ENCODE results near the gene CTSE.

The CTSE gene

GRCh38 chr1:205983925-205984725, 39.6 kb downstream of the CTSE start:
- no peak overlapping the region for H3K9ac ChIP-seq (ENCODE audit: low read depth, low read length)
- peaks cover 4% of the 10 kb centered on the region; the same call in 1 of the 2 replicates for H3K9me3 ChIP-seq (ENCODE audit: insufficient read depth, low read depth, low read length)
- no peak overlapping the region for H3K4me3 ChIP-seq (ENCODE audit: low read length)
- no peak overlapping the region for H3K27ac ChIP-seq (ENCODE audit: low read length)
- no peaks in the 10 kb centered on the region for H3K4me1 ChIP-seq (ENCODE audit: insufficient read depth, low read length)
- H3K27me3 ChIP-seq (ENCODE audit: insufficient read depth, low read length): no peaks in the 10 kb centered on the region
- no peaks in the 10 kb centered on the region for H3K36me3 ChIP-seq (ENCODE audit: insufficient read depth, low read depth, low read length)

GRCh38 chr1:205981257-205981656, 42.4 kb downstream of the CTSE start:
- H3K27ac ChIP-seq (ENCODE audit: low read length): no peak overlapping the region
- H3K9me3 ChIP-seq (ENCODE audit: insufficient read depth, low read depth, low read length): peaks cover 4% of the 10 kb centered on the region; the same call in 1 of the 2 replicates
- H3K9ac ChIP-seq (ENCODE audit: low read depth, low read length): no peak overlapping the region
- no peaks in the 10 kb centered on the region for H3K27me3 ChIP-seq (ENCODE audit: insufficient read depth, low read length)
- no peak overlapping the region for H3K4me3 ChIP-seq (ENCODE audit: low read length)
- no peaks in the 10 kb centered on the region for H3K36me3 ChIP-seq (ENCODE audit: insufficient read depth, low read depth, low read length)
- 0 out of 2 replicates have a peak, but pooled peaks cover 4% of the 10 kb centered on the region for H3K4me1 ChIP-seq (ENCODE audit: insufficient read depth, low read length)

- Histone ChIP-seq H3K4me1 (ENCODE audit: insufficient read depth, low read length) (0 out of 2 replicates have a peak, but pooled peaks cover 4% of the 10 kb centered on the region), H3K27ac (ENCODE audit: low read length) (no peak overlapping the region), H3K9ac (ENCODE audit: low read depth, low read length) (no peak overlapping the region), H3K4me3 (ENCODE audit: low read length) (no peak overlapping the region), H3K27me3 (ENCODE audit: insufficient read depth, low read length) (no peaks in the 10 kb centered on the region), H3K36me3 (ENCODE audit: insufficient read depth, low read depth, low read length) (no peaks in the 10 kb centered on the region), H3K9me3 (ENCODE audit: insufficient read depth, low read depth, low read length) (peaks cover 4% of the 10 kb centered on the region; the same call in 1 of the 2 replicates)
Observed at GRCh38 chr1:205980237-205980870, 43.3 kb downstream of the CTSE start.

- Histone ChIP-seq H3K9ac (ENCODE audit: low read depth, low read length) (no peak overlapping the region), H3K27ac (ENCODE audit: low read length) (no peak overlapping the region)
Observed at GRCh38 chr1:205979301-205979700, 44.4 kb downstream of the CTSE start.

GRCh38 chr1:205978676-205979075, 45.0 kb downstream of the CTSE start:
- no peak overlapping the region for H3K9ac ChIP-seq (ENCODE audit: low read depth, low read length)
- H3K36me3 ChIP-seq (ENCODE audit: insufficient read depth, low read depth, low read length): no peaks in the 10 kb centered on the region
- H3K27ac ChIP-seq (ENCODE audit: low read length): no peak overlapping the region
- 0 out of 2 replicates have a peak, but pooled peaks cover 4% of the 10 kb centered on the region for H3K4me1 ChIP-seq (ENCODE audit: insufficient read depth, low read length)
- no peak overlapping the region for H3K4me3 ChIP-seq (ENCODE audit: low read length)
- peaks cover 4% of the 10 kb centered on the region; the same call in 1 of the 2 replicates for H3K9me3 ChIP-seq (ENCODE audit: insufficient read depth, low read depth, low read length)
- H3K27me3 ChIP-seq (ENCODE audit: insufficient read depth, low read length): no peaks in the 10 kb centered on the region

More at GRCh38 chr1:205979301-205979700, 44.4 kb downstream of the CTSE start:
- no peaks in the 10 kb centered on the region for H3K36me3 ChIP-seq (ENCODE audit: insufficient read depth, low read depth, low read length)
- H3K27me3 ChIP-seq (ENCODE audit: insufficient read depth, low read length): no peaks in the 10 kb centered on the region
- H3K9me3 ChIP-seq (ENCODE audit: insufficient read depth, low read depth, low read length): peaks cover 4% of the 10 kb centered on the region; the same call in 1 of the 2 replicates
- H3K4me3 ChIP-seq (ENCODE audit: low read length): no peak overlapping the region
- H3K4me1 ChIP-seq (ENCODE audit: insufficient read depth, low read length): 0 out of 2 replicates have a peak, but pooled peaks cover 4% of the 10 kb centered on the region

GRCh38 chr1:205977402-205978014, 46.2 kb downstream of the CTSE start:
- no peak overlapping the region for H3K9ac ChIP-seq (ENCODE audit: low read depth, low read length)
- no peaks in the 10 kb centered on the region for H3K27me3 ChIP-seq (ENCODE audit: insufficient read depth, low read length)
- H3K4me3 ChIP-seq (ENCODE audit: low read length): no peak overlapping the region
- H3K27ac ChIP-seq (ENCODE audit: low read length): no peak overlapping the region
- no peaks in the 10 kb centered on the region for H3K36me3 ChIP-seq (ENCODE audit: insufficient read depth, low read depth, low read length)
- peaks cover 4% of the 10 kb centered on the region; the same call in 1 of the 2 replicates for H3K9me3 ChIP-seq (ENCODE audit: insufficient read depth, low read depth, low read length)
- 0 out of 2 replicates have a peak, but pooled peaks cover 4% of the 10 kb centered on the region for H3K4me1 ChIP-seq (ENCODE audit: insufficient read depth, low read length)

GRCh38 chr1:205976708-205977401, 46.8 kb downstream of the CTSE start:
- Histone ChIP-seq H3K36me3 (ENCODE audit: insufficient read depth, low read depth, low read length) (no peaks in the 10 kb centered on the region), H3K4me1 (ENCODE audit: insufficient read depth, low read length) (0 out of 2 replicates have a peak, but pooled peaks cover 4% of the 10 kb centered on the region), H3K27ac (ENCODE audit: low read length) (no peak overlapping the region), H3K9me3 (ENCODE audit: insufficient read depth, low read depth, low read length) (peaks cover 4% of the 10 kb centered on the region; the same call in 1 of the 2 replicates), H3K27me3 (ENCODE audit: insufficient read depth, low read length) (no peaks in the 10 kb centered on the region), H3K4me3 (ENCODE audit: low read length) (no peak overlapping the region), H3K9ac (ENCODE audit: low read depth, low read length) (no peak overlapping the region)

GRCh38 chr1:205976036-205976435, 47.7 kb downstream of the CTSE start:
- Histone ChIP-seq H3K9ac (ENCODE audit: low read depth, low read length) (no peak overlapping the region), H3K27me3 (ENCODE audit: insufficient read depth, low read length) (no peaks in the 10 kb centered on the region), H3K4me3 (ENCODE audit: low read length) (no peak overlapping the region), H3K4me1 (ENCODE audit: insufficient read depth, low read length) (0 out of 2 replicates have a peak, but pooled peaks cover 4% of the 10 kb centered on the region), H3K27ac (ENCODE audit: low read length) (no peak overlapping the region), H3K36me3 (ENCODE audit: insufficient read depth, low read depth, low read length) (no peaks in the 10 kb centered on the region), H3K9me3 (ENCODE audit: insufficient read depth, low read depth, low read length) (no peaks in the 10 kb centered on the region)

GRCh38 chr1:205975387-205975998, 48.2 kb downstream of the CTSE start:
- H3K4me3 ChIP-seq (ENCODE audit: low read length): no peak overlapping the region
- H3K27me3 ChIP-seq (ENCODE audit: insufficient read depth, low read length): no peaks in the 10 kb centered on the region

GRCh38 chr1:205974712-205975111, 49.0 kb downstream of the CTSE start:
- no peak overlapping the region for H3K4me3 ChIP-seq (ENCODE audit: low read length)
- H3K9ac ChIP-seq (ENCODE audit: low read depth, low read length): no peak overlapping the region
- H3K36me3 ChIP-seq (ENCODE audit: insufficient read depth, low read depth, low read length): no peaks in the 10 kb centered on the region
- 0 out of 2 replicates have a peak, but pooled peaks cover 4% of the 10 kb centered on the region for H3K4me1 ChIP-seq (ENCODE audit: insufficient read depth, low read length)
- no peak overlapping the region for H3K27ac ChIP-seq (ENCODE audit: low read length)
- H3K27me3 ChIP-seq (ENCODE audit: insufficient read depth, low read length): no peaks in the 10 kb centered on the region
- H3K9me3 ChIP-seq (ENCODE audit: insufficient read depth, low read depth, low read length): no peaks in the 10 kb centered on the region

More at GRCh38 chr1:205975387-205975998, 48.2 kb downstream of the CTSE start:
- H3K4me1 ChIP-seq (ENCODE audit: insufficient read depth, low read length): 0 out of 2 replicates have a peak, but pooled peaks cover 4% of the 10 kb centered on the region
- no peak overlapping the region for H3K27ac ChIP-seq (ENCODE audit: low read length)
- H3K9me3 ChIP-seq (ENCODE audit: insufficient read depth, low read depth, low read length): no peaks in the 10 kb centered on the region
- no peak overlapping the region for H3K9ac ChIP-seq (ENCODE audit: low read depth, low read length)
- H3K36me3 ChIP-seq (ENCODE audit: insufficient read depth, low read depth, low read length): no peaks in the 10 kb centered on the region
